ENCODE measurements around the gene MYZAP.

Gene MYZAP

GRCh38 chr15:57586661-57587424 lies 4.9 kb upstream of the MYZAP start:
- no peak overlapping the region for H3K4me3 ChIP-seq (replicated peaks; ENCODE audit: low read depth, low read length)
- TF ChIP-seq CTCF (IDR thresholded peaks at IDR 0.05; ENCODE audit: low read depth, low read length, missing control alignments) = no peak
- no peak for DNase-seq (ENCODE audit: extremely low read depth, low read depth)

GRCh38 chr15:57589281-57589680 lies 2.4 kb upstream of the MYZAP start:
- TF ChIP-seq CTCF (IDR thresholded peaks at IDR 0.05; ENCODE audit: low read depth, low read length, missing control alignments) = no peak
- H3K4me3 ChIP-seq (replicated peaks; ENCODE audit: low read depth, low read length) = no peak overlapping the region

DNA sequence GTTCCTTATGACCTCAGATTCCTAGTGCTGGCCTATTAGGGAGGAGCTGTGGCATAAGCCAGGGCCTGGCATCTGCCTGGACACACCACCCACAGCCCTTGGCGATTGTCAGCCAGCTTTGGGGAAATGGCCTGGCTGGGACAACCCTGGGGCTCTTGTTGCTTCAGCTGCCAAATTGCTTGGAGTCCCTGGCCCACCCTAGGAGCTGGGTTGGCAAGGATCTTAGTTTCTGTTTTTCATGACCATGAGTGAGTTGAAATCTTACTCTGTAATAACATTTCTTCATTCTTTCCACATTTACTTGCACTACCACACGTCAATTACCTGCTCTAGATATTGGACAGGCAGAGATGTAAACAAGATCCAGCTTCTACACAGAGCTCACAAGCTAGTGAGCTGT lies 1.9 kb upstream of the MYZAP start:
- no peak for DNase-seq (ENCODE audit: extremely low read depth, low read depth)
- no peak for TF ChIP-seq CTCF (IDR thresholded peaks at IDR 0.05; ENCODE audit: low read depth, low read length, missing control alignments)
- no peak overlapping the region for H3K4me3 ChIP-seq (replicated peaks; ENCODE audit: low read depth, low read length)

More at GRCh38 chr15:57589281-57589680, 2.4 kb upstream of the MYZAP start:
- no peak for DNase-seq (ENCODE audit: extremely low read depth, low read depth)

GRCh38 chr15:57591237-57591821 lies 375 bp upstream of the MYZAP start:
- peak overlapping the region; percentile 38 for H3K4me3 ChIP-seq (replicated peaks; ENCODE audit: low read depth, low read length)
- no peak for DNase-seq (ENCODE audit: extremely low read depth, low read depth)

DNA sequence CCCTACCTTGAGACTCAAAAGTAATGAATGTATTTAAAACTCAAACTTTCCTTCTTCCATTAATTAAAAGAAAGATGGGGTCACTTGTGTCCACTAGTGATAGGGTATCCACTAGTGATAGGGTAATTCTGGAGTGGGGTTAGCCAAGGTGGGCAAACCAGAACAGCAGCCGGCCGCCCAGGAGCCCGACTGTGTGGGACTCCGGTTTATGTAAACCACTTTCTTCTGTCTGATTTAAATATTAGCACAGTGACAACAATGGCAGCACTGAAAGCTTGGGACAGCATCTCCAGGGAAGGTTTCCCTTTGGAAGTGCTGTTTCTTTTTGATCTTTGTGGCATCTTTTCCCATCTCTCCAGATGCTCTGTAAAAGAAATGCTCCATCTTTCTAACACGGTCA lies 722 bp downstream of the MYZAP start:
- TF ChIP-seq CTCF (IDR thresholded peaks at IDR 0.05; ENCODE audit: low read depth, low read length, missing control alignments) = no peak
- no peak overlapping the region; the same call in 1 of the 2 replicates for H3K4me3 ChIP-seq (replicated peaks; ENCODE audit: low read depth, low read length)
- no peak for DNase-seq (ENCODE audit: extremely low read depth, low read depth)

More at GRCh38 chr15:57591237-57591821, 375 bp upstream of the MYZAP start:
- no peak for TF ChIP-seq CTCF (IDR thresholded peaks at IDR 0.05; ENCODE audit: low read depth, low read length, missing control alignments)

GRCh38 chr15:57592836-57593420 lies 1.2 kb downstream of the MYZAP start:
- TF ChIP-seq CTCF (IDR thresholded peaks at IDR 0.05; ENCODE audit: low read depth, low read length, missing control alignments) = no peak

More at GRCh38 chr15:57592836-57593420, 1.2 kb downstream of the MYZAP start:
- H3K4me3 ChIP-seq (replicated peaks; ENCODE audit: low read depth, low read length) = no peak overlapping the region
- no peak for DNase-seq (ENCODE audit: extremely low read depth, low read depth)
